GM13976 (cell line): Measurements from ENCODE around the gene ABCB6.
A peak's percentile ranks its signal among the peaks of the same experiment; 100 is the strongest.

Source experiments
- DNase-seq: peaks from one replicate; pipeline ENCODE4 v3.0.0; 2012; ENCODE audit warnings: low spot score
- CTCF ChIP-seq: IDR thresholded peaks from 2 replicates; pipeline ENCODE4 v1.5.1; 2012; ENCODE audit warnings: borderline replicate concordance, mild to moderate bottlenecking; ENCODE audit not compliant: insufficient read depth; ENCODE audit errors: extremely low read depth, missing control alignments, control extremely low read depth
- in situ Hi-C: fragments of 300-500 bp; cut with MboI; formaldehyde crosslinking; loops from one replicate; pipeline ENCODE4 v1.12.0; 2022; ENCODE audit warnings: low sequenced_read_pairs, mixed read lengths, inconsistent platforms; ENCODE audit not compliant: unreplicated experiment

ABCB6 gene

DNA sequence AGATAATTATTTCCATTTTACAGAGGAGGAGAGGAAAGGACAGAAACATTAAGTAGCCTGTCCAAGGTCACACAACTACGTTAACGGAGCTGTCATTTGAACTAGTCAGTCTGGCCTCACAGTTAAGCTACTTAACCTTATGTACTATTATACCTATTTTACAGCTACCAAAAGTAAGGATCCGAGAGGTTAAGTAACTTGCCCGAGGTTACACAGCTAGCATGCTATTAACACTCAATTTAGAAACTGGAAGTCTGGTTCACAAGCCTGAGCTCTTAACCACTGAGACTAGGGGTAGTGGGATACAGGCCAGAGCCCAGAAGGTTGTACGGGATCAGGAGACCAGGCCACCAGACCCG is 26.0 kb upstream of the ABCB6 start:
- no peak for DNase-seq
- TF ChIP-seq CTCF, result no peak
- in situ Hi-C loops, result no loop called here

DNA sequence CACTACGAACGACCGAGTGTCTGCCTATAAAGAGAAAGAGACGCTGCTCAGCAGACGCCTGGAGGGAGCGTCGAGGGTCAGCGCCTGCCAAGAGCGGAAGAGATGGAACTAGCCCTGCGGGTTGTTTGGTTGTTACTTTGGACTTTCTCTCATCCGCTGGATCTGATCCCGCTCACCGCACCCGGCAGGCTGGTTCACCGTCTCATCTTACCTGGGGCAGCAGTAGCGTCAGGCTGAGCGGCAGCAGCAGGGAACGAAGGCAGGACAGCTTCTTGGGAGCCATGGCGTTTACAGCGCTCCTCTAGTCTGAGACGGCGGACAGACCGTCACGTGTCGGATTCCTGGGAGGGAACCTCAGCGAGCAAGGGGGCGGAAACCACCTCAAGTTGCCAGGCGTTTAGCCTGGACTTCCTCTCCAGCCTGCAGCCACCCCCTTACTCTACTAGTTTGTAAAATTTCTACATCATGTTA is 24.6 kb upstream of the ABCB6 start:
- DNase-seq, result no peak
- in situ Hi-C loops, result no loop called here

GRCh38 chr2:219234331-219234730 is 15.6 kb upstream of the ABCB6 start:
- in situ Hi-C loops, result no loop called here
- no peak for DNase-seq
- peak; percentile 9 for TF ChIP-seq CTCF

More for the DNA sequence above, 24.6 kb upstream of the ABCB6 start:
- TF ChIP-seq CTCF, result no peak

- peak; percentile 61 for DNase-seq
- no peak for TF ChIP-seq CTCF
- in situ Hi-C loops, result no loop called here
Measured at GRCh38 chr2:219230059-219230540, 11.3 kb upstream of the ABCB6 start.

GRCh38 chr2:219229305-219230058 is 10.7 kb upstream of the ABCB6 start, which contains the start of the genes ANKZF1 and ATG9A:
Gene ANKZF1 (plus strand): TSS chr2:219229806. CDS start chr2:219230258, 452 bp downstream.
Gene ATG9A (minus strand): TSS chr2:219229636. CDS start chr2:219228024, 1,612 bp downstream.
- peak; percentile 99 for DNase-seq
- in situ Hi-C loops, result no loop called here
- TF ChIP-seq CTCF, result no peak

DNA sequence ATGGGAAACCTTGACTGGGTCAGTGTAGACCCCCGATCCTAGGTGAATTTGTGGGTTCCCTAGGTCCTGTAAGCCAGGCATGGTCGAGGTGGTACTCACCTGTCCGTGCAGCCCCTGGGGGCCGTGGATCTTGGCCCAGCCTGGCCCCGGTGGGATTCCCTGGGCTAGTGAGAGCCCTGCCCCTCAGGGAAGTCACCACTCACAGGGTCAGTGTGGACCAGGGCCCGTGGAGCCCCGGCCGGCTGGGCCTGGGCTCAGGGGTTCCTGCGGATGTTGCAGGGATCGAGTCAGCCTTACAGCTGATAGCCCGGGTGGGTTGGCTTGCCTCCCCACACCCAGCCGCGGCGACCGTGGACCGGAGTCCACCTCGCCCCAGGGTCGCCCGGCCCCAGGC is 10.2 kb upstream of the ABCB6 start:
- no peak for TF ChIP-seq CTCF
- in situ Hi-C loops, result no loop called here
- DNase-seq, result no peak
